IgD-negative memory B cell (primary cell): ENCODE results near the gene LRRC58. TPM values are rescaled to one million over a fixed set of nuclear protein-coding genes. Genes with fewer than 3 reads are reported as not detected.
"Not testable (repeated sequence)": the region's sequence is repeated elsewhere in the genome, so short reads cannot be mapped to it uniquely, and the experiment has no call there.

Experiments used
- H3K27ac Mint-ChIP-seq, 3 donors: one replicate each; pipeline ENCODE4 v1.8.0; 2020 to 2022; ENCODE audit warnings: mild to moderate bottlenecking in 3 of 3, mixed read lengths in 3 of 3, moderate library complexity in 1 of 3
- H3K27me3 Mint-ChIP-seq: one replicate; pipeline ENCODE4 v1.8.0; 2021; ENCODE audit warnings: mixed read lengths
- H3K36me3 Mint-ChIP-seq: one replicate; pipeline ENCODE4 v1.8.0; 2020; ENCODE audit warnings: mild to moderate bottlenecking, mixed read lengths
- H3K4me1 Mint-ChIP-seq, 3 donors: one replicate each; pipeline ENCODE4 v1.8.0; 2020 to 2022; ENCODE audit warnings: mixed read lengths in 3 of 3, mild to moderate bottlenecking in 1 of 3
- H3K4me3 Mint-ChIP-seq, 4 donors: one replicate each; pipeline ENCODE4 v1.8.0; 2020 to 2022; ENCODE audit warnings: mild to moderate bottlenecking in 4 of 4, mixed read lengths in 4 of 4, moderate library complexity in 3 of 4
- H3K9me3 Mint-ChIP-seq, 3 donors: one replicate each; pipeline ENCODE4 v1.8.0; 2020 to 2021; ENCODE audit warnings: mixed read lengths in 3 of 3, mild to moderate bottlenecking in 1 of 3
- polyA plus RNA-seq: library from polyadenylated mRNA; unstranded; fragments of 300-500 nt; fragmentation: Illumina TruSeq; gene quantifications from one replicate; pipeline ENCODE4 v1.2.3, GENCODE V29; 2021

Gene LRRC58
- polyA plus RNA-seq, result 6.6 TPM

DNA sequence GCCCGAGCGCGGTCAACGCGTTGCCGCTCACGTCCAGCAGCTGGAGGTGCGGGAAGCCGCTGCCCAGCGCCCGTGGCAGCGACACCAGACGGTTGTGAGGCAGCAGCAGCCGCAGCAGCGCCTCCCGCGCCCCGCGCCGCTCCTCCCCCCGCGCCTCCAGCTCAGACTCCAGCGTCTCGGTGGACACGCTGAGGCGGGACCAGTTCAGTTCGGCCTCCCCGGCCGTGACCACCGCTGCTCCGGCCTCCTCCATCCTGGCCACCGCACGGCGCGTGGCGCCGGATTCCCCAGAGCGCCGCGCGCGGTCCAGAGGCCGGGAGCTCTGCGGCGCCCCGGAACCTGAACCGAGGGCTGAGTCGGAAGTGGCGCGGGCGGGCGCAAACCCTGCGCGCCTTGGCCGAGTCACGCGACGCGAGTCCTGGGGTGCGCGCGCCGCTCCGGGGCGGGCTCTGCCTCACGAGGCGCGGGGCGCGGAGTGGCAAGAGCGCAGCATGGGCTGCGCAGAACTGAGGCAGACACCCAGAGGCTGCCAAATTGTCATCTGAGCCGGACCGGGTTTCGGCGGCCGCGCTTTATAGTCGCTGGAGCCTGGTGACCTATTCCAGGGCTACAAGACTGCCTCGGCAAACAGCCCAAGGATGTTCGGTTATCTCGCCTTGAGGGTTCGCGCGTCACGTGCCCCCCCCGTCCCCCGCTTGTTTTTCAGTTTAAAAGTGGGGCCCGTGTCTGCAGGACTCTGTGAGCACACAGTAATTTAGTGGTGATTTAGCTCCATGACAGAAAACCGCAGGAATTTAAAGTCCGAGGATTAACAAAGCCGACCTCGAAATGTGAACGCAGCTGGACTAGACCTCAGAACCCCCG lies at the start of gene LRRC58:
LRRC58 (minus strand) TSS at position 364 of the 864 bp plus-strand sequence; CDS start at position 253, 111 bp downstream.
- Mint-ChIP-seq H3K27me3 (no peaks in the 10 kb centered on the region), H3K4me1 (peaks cover 22 to 42% (median 37%) of the 10 kb centered on the region in 3 donors), H3K9me3 (no peaks in the 10 kb centered on the region), H3K27ac (peak within 1 kb of the TSS; percentile 86 to 93 (median 92)), H3K36me3 (peaks cover 2% of the 10 kb centered on the region), H3K4me3 (peak within 1 kb of the TSS; percentile 93 to 96 (median 94))

DNA sequence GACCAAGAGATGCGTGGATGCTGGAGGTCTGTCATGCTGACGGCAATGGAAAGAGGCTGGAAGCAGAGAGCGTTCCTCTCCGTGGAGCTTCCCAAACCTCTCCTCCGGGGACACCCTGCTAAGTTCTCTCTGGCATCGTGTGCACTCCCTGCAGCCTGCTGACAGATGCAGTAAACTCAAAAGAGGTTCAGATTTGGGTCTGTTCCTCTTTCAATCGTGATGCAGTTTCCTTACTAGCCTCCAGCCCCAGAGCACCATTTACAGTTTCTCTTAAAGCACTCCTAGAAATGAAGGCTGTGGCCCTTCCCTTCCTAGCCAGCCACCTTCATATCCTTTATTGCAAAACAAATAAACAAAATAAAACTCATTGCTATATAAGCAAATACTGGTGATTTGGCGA lies 47.3 kb upstream of the LRRC58 start:
- H3K4me1 Mint-ChIP-seq, result peaks cover 18 to 40% (median 28%) of the 10 kb centered on the region in 3 donors
- H3K27me3 Mint-ChIP-seq, result peaks cover 2% of the 10 kb centered on the region
- H3K9me3 Mint-ChIP-seq, result no peaks in the 10 kb centered on the region
- no peak overlapping the region for H3K4me3 Mint-ChIP-seq
- H3K27ac Mint-ChIP-seq, result no peak overlapping the region
- no peaks in the 10 kb centered on the region for H3K36me3 Mint-ChIP-seq

DNA sequence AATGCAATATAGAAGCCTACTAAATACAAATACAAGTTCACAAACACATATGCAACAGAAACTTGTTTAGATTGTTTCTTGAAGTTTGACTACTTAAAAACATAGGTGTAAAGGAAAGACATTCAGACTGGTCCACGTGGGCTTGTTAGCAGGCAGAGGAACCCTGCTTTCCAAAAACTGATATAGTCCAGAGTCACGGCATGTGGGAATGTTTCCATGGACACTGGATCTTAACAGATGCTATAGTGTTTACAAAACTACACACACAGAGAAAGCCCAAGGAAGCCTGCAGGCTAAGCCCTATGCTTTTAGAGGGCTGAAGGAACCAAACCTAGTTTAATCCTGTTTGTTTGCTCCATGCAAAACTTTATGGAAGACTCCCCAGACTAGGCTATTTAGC lies 45.2 kb upstream of the LRRC58 start:
- H3K9me3 Mint-ChIP-seq, result no peaks in the 10 kb centered on the region
- H3K4me1 Mint-ChIP-seq, result peaks cover 10 to 24% (median 15%) of the 10 kb centered on the region in 3 donors
- H3K4me3 Mint-ChIP-seq, result no peak overlapping the region
- no peak overlapping the region for H3K27ac Mint-ChIP-seq
- H3K27me3 Mint-ChIP-seq, result peaks cover 4% of the 10 kb centered on the region
- no peaks in the 10 kb centered on the region for H3K36me3 Mint-ChIP-seq

DNA sequence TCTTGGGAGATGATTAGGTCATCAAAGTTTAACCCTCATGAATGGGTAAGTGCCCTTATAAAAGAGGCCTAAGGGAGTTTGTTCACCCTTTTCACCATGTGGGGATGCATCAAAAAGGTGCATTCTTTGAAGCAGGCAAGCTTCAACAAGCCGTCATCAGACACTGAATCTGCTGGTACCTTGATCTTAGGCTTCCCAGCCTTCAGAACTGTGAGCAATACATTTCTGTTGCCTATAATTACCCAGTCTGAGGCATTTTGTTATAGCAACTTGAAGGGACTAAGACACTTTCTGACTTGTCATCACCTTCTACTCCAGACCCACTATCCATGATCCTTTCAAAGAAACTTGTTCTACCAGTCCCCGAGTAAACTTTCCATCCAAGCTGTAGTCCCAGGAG lies 44.6 kb upstream of the LRRC58 start:
- Mint-ChIP-seq H3K36me3 (no peaks in the 10 kb centered on the region), H3K9me3 (no peaks in the 10 kb centered on the region)

DNA sequence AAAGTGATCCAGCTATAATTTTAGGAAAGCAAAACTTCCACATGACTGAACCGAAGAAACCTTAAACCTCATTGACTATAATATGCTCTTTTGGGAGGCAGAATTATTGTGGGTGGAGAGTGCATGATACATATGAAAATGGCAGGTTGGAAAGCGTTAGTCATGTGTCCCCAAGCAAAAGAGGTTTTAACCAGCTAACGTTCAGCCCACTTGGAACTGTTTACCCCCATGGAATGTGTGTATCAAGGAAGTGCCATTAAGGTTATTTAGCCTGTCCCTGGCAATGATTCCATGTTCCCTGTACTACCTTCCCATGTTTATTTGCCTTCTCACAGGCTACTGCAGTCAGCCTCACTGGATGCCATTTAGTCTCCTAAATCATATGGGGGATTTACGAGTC lies 44.1 kb upstream of the LRRC58 start:
- H3K4me1 Mint-ChIP-seq, result peaks cover 5 to 15% (median 10%) of the 10 kb centered on the region in 3 donors
- peaks cover 4% of the 10 kb centered on the region for H3K27me3 Mint-ChIP-seq
- no peak overlapping the region for H3K4me3 Mint-ChIP-seq
- H3K27ac Mint-ChIP-seq, result no peak overlapping the region
- no peaks in the 10 kb centered on the region for H3K9me3 Mint-ChIP-seq
- H3K36me3 Mint-ChIP-seq, result no peaks in the 10 kb centered on the region

More for the DNA sequence above, 44.6 kb upstream of the LRRC58 start:
- H3K27ac Mint-ChIP-seq, result no peak overlapping the region
- peaks cover 5 to 20% (median 10%) of the 10 kb centered on the region in 3 donors for H3K4me1 Mint-ChIP-seq
- H3K27me3 Mint-ChIP-seq, result peaks cover 4% of the 10 kb centered on the region
- H3K4me3 Mint-ChIP-seq, result no peak overlapping the region

DNA sequence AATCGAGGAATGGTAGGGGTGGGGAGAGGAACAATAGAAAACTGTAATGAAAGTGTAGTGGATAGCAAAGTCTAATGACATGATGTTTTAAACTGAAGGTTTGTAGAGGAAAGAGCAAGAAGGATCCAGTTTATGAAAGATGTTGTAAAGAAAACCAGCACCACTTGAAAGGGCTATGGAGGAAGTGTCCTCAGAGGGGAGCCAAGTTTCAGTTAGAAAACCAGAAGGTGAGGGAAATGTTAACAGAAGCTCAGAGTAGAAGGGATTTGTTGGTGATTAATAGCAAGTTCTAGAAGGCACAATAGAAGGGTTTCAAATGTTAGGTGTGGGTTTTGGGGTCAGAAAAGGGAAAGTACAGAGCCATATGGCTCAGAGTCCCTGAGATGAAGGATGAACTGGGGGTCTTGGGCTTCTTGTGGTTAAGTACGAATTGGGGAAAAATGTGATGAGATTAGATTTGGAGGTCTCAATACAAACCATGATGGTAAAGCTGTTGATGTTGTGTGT lies 33.8 kb upstream of the LRRC58 start:
- Mint-ChIP-seq H3K4me1 (no peaks in the 10 kb centered on the region), H3K4me3 (no peak overlapping the region), H3K27me3 (peaks cover 2% of the 10 kb centered on the region), H3K36me3 (peaks cover 2% of the 10 kb centered on the region), H3K27ac (no peak overlapping the region), H3K9me3 (peaks cover 0 to 7% (median 1%) of the 10 kb centered on the region in 3 donors)

DNA sequence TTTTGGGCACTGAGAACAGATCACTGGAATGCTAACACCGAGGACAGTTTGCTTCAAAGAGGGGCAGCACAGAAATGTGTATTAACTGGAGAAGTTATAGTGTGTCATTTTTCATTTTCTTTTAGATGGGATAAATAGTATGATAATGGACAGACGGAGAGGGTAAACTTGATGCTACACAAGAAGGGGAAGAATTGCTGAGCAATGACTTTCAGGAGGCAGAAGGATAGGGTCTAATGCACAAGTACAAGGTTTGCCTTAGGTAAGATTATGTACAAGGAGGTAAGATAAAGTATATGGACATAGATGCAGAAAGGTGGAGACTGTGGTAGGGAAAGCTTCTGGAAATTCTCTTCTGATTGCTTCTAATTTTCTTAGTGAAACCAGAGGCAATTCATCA lies 32.3 kb upstream of the LRRC58 start:
- Mint-ChIP-seq H3K27me3 (peaks cover 2% of the 10 kb centered on the region), H3K4me1 (no peaks in the 10 kb centered on the region), H3K27ac (no peak overlapping the region), H3K36me3 (peaks cover 2% of the 10 kb centered on the region), H3K4me3 (no peak overlapping the region), H3K9me3 (peaks cover 0 to 7% (median 1%) of the 10 kb centered on the region in 3 donors)

DNA sequence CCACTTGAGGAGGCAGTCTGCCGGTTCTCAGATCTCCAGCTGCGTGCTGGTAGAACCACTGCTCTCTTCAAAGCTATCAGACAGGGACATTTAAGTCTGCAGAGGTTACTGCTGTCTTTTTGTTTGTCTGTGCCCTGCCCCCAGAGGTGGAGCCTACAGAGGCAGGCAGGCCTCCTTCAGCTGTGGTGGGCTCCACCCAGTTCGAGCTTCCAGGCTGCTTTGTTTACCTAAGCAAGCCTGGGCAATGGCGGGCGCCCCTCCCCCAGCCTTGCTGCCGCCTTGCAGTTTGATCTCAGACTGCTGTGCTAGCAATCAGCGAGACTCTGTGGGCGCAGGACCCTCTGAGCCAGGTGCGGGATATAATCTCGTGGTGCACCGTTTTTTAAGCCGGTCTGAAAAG lies 28.8 kb upstream of the LRRC58 start:
- not testable (repeated sequence) for H3K9me3 Mint-ChIP-seq, H3K36me3 Mint-ChIP-seq, H3K4me1 Mint-ChIP-seq, H3K4me3 Mint-ChIP-seq, H3K27me3 Mint-ChIP-seq, H3K27ac Mint-ChIP-seq

DNA sequence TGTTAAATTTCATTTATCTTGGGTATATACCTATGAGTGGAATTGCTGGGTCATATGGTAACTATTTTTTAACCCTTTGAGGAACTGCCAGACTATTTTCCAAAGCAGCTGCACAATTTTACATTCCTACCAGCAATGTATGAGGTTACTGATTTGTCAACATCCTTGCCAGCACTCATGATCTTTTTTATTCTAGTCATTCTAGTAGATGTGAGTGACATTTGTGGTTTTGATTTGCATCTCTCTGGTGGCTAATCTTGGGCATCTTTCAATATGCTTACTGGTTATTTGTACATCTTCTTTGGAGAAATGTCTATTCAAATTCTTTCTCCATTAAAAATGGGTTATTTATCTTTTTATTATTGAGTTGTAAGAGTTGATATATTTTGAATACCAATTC lies 21.3 kb upstream of the LRRC58 start:
- H3K36me3 Mint-ChIP-seq, result no peaks in the 10 kb centered on the region
- H3K27ac Mint-ChIP-seq, result no peak overlapping the region
- H3K4me1 Mint-ChIP-seq, result no peaks in the 10 kb centered on the region
- H3K4me3 Mint-ChIP-seq, result no peak overlapping the region
- H3K9me3 Mint-ChIP-seq, result peaks cover 0 to 5% (median 0%) of the 10 kb centered on the region in 3 donors
- H3K27me3 Mint-ChIP-seq, result peaks cover 6% of the 10 kb centered on the region

DNA sequence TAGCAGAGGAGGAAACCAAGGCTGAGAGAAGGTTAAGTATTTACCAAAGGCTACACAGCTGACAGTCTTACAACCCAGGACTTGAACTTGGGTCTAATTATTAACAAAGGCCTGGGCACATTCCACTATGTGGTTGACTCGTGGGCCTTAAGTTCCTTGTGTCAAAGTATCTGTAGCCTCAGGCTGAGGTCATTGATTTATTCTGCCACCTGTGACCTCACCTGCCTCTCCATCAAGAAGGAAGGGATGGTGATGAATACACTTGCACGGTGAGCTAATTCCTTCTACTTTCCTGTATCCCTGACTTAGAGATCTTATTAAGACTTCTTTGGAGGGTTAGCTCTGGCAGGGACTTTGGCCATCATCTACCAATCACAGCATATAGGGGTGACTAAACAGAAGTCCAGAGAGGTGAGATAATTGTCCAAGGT lies 19.9 kb upstream of the LRRC58 start:
- no peaks in the 10 kb centered on the region for H3K4me1 Mint-ChIP-seq
- H3K9me3 Mint-ChIP-seq, result peaks cover 0 to 5% (median 0%) of the 10 kb centered on the region in 3 donors
- no peaks in the 10 kb centered on the region for H3K36me3 Mint-ChIP-seq
- H3K4me3 Mint-ChIP-seq, result no peak overlapping the region
- H3K27me3 Mint-ChIP-seq, result peaks cover 6% of the 10 kb centered on the region
- no peak overlapping the region for H3K27ac Mint-ChIP-seq

DNA sequence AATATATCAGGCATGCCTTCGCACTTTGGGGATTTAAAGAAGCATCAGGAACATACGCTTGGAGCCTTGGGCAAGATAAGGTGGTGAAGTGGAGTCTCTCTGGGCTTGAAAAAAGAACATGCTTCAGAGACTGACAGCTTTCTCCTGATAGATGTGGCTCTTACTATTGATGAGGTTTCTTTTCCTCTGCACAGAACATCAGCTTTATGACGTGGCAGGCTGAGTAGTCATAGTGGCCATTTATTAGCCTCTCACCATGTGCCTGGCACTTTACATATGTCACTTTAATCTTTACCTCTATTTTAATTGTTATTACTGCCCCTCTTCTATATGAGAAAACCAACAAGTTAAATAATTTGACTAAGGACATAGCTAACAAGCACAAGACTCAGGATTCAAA lies 19.0 kb upstream of the LRRC58 start:
- Mint-ChIP-seq H3K36me3 (no peaks in the 10 kb centered on the region), H3K27ac (no peak overlapping the region), H3K9me3 (peaks cover 0 to 5% (median 0%) of the 10 kb centered on the region in 3 donors), H3K4me3 (no peak overlapping the region), H3K4me1 (no peaks in the 10 kb centered on the region), H3K27me3 (peaks cover 6% of the 10 kb centered on the region)

DNA sequence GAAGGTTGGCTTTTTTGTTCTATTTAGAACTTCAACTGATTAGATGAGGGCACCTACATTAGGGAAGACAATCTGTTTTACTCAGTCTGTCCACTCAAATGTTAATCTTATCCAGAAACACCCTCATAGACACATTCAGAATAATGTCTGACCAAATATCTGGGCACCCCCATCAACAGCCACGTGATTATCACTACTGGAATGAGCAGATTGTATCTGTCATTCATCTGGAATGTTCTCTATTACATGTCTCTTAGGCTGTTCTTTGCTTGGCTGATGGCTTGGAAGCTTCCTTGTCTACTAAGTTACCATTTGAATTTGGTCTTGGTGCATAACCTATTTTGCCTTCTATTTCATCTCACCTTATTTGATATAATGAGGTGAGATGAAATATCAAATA lies 15.7 kb upstream of the LRRC58 start:
- peaks cover 0 to 2% (median 0%) of the 10 kb centered on the region in 3 donors for H3K9me3 Mint-ChIP-seq
- H3K4me1 Mint-ChIP-seq, result no peaks in the 10 kb centered on the region
- peaks cover 14% of the 10 kb centered on the region for H3K27me3 Mint-ChIP-seq
- no peak overlapping the region for H3K27ac Mint-ChIP-seq
- no peaks in the 10 kb centered on the region for H3K36me3 Mint-ChIP-seq
- H3K4me3 Mint-ChIP-seq, result no peak overlapping the region

DNA sequence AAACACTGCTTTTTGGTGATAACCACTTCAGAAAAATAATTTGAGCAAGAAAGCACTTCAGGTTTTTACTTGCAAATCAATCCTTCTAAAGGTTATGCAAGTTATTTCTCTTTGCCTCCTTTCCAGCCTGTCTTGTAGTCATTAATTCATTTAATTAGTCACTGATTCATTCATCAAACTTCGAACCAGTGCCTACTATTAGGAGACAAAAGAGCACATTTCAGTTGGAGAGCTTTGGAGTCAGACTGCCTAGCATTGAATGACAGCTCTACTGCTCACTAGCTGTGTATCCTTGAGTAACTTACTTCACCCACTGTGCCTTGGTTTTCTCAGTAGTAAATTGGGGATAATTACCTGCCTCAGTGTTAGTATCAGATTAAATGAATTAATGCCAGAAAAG lies 14.9 kb upstream of the LRRC58 start:
- Mint-ChIP-seq H3K4me3 (no peak overlapping the region), H3K9me3 (no peaks in the 10 kb centered on the region), H3K4me1 (no peaks in the 10 kb centered on the region), H3K36me3 (no peaks in the 10 kb centered on the region), H3K27ac (no peak overlapping the region), H3K27me3 (peaks cover 16% of the 10 kb centered on the region)

DNA sequence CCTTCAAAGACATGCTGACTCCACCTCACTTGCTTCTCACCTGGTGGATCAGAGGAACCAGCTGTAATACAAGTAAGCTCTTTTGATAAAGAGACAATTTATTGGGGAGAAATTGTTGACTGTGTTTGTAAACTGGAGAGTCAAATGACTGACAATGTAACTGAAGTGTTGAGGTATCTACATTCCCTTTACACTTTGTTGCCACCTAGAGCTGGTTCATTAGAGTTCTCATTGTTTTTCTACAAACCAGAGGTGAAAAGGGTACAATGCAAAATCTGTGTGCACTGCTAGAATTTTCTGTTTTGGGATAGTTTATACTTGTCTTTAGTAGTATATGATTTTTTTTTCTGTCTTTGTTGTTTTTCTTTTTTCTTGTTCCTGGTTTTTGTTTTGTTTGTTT lies 8.7 kb upstream of the LRRC58 start:
- H3K36me3 Mint-ChIP-seq, result no peaks in the 10 kb centered on the region

DNA sequence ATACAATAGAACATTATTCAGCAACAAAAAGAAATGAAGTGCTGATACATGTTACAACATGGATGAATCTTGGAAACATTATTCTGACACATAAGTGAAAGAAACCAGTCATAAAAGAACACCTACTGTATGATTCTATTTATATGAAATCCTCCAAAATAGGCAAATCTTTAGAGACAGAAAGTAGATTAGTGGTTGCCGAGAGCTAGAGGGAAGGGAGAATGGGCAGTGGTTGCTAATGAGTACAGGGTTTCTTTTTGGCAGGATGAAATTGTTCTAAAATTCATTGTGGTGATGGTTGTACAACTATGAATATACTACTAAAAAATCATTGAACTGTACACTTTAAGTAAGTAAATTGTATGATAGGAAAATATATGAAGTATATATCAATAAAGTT lies 6.3 kb upstream of the LRRC58 start:
- Mint-ChIP-seq H3K36me3 (no peaks in the 10 kb centered on the region), H3K27ac (no peak overlapping the region), H3K27me3 (peaks cover 7% of the 10 kb centered on the region)

More for the DNA sequence above, 8.7 kb upstream of the LRRC58 start:
- Mint-ChIP-seq H3K9me3 (no peaks in the 10 kb centered on the region), H3K4me3 (no peak overlapping the region), H3K4me1 (no peaks in the 10 kb centered on the region), H3K27ac (no peak overlapping the region), H3K27me3 (peaks cover 11% of the 10 kb centered on the region)

DNA sequence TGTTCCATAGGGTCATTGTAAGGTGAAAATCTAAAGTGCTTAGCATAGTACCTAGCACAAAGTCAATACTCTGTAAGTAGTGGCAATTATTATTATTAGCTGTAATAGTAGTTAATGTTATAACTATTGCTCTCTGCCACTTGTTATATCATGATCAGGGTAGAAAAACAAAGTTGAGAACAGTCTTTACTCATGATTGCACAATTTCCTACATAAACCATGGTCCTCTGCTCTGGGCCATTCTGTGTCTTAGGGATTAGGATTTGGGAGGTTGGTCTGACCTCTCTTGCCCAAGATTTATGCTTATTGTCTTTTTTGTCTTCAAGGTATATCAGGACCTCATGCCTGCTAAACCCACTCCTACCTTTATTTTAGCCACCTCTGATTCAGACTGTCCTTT lies 4.3 kb upstream of the LRRC58 start:
- no peak overlapping the region for H3K4me3 Mint-ChIP-seq

More for the DNA sequence above, 6.3 kb upstream of the LRRC58 start:
- H3K9me3 Mint-ChIP-seq, result no peaks in the 10 kb centered on the region
- H3K4me1 Mint-ChIP-seq, result no peaks in the 10 kb centered on the region
- H3K4me3 Mint-ChIP-seq, result no peak overlapping the region

More for the DNA sequence above, 4.3 kb upstream of the LRRC58 start:
- Mint-ChIP-seq H3K36me3 (no peaks in the 10 kb centered on the region), H3K4me1 (peaks cover 1 to 9% (median 3%) of the 10 kb centered on the region in 3 donors), H3K9me3 (no peaks in the 10 kb centered on the region), H3K27me3 (no peaks in the 10 kb centered on the region), H3K27ac (peak overlapping the region in 1 of 3 donors; percentile 8)
